ENCODE data around the gene MAPRE2. TPM values are rescaled to one million over a fixed set of nuclear protein-coding genes. Genes with fewer than 3 reads are reported as not detected.
A peak's percentile ranks its signal among the peaks of the same experiment; 100 is the strongest.

Gene MAPRE2
- total RNA-seq, result 10 to 100 TPM; 40.2 to 49.0 TPM

- peaks cover 55% of the 10 kb centered on the region for H3K4me1 Mint-ChIP-seq
Observed at GRCh38 chr18:35040988-35041814, at the start of gene MAPRE2. TSS of gene MAPRE2 (plus strand) at chr18:35041413. CDS start at chr18:35041540, 127 bp downstream.

GRCh38 chr18:34991561-34991960, 49.7 kb upstream of the MAPRE2 start:
- Mint-ChIP-seq H3K4me1 (no peaks in the 10 kb centered on the region), H3K36me3 (no peaks in the 10 kb centered on the region), H3K9me3 (ENCODE audit: low read depth) (no peaks in the 10 kb centered on the region), H3K27me3 (no peaks in the 10 kb centered on the region), H3K4me3 (no peak overlapping the region), H3K27ac (no peak overlapping the region)
- CTCF ChIA-PET, result interaction anchor here (0.9 kb wide), 1 partner anchor 49 kb away, joined by 3 read pairs; the partner anchor contains the start of gene MAPRE2
- DNase-seq (no peak), ATAC-seq (no peak)

More at GRCh38 chr18:35040988-35041814, at the start of gene MAPRE2:
- peak within 1 kb of the TSS; percentile 99 for H3K27ac Mint-ChIP-seq
- H3K36me3 Mint-ChIP-seq, result peaks cover 3% of the 10 kb centered on the region
- DNase-seq (peak; percentile 99), ATAC-seq (peak; percentile 83)
- no peaks in the 10 kb centered on the region for H3K9me3 Mint-ChIP-seq (ENCODE audit: low read depth)
- peak within 1 kb of the TSS; percentile 96 for H3K4me3 Mint-ChIP-seq
- CTCF ChIA-PET, result interaction anchor here (0.7 to 3.7 kb wide), 13 partner anchors 9 to 345 kb away, joined by 3 to 41 read pairs (median 3); no protein-coding TSS in a partner anchor
- H3K27me3 Mint-ChIP-seq, result no peaks in the 10 kb centered on the region

GRCh38 chr18:34993289-34993688, 47.9 kb upstream of the MAPRE2 start:
- no peak overlapping the region for H3K4me3 Mint-ChIP-seq
- H3K27me3 Mint-ChIP-seq, result no peaks in the 10 kb centered on the region
- ATAC-seq (no peak), DNase-seq (no peak)
- H3K36me3 Mint-ChIP-seq, result no peaks in the 10 kb centered on the region
- H3K27ac Mint-ChIP-seq, result no peak overlapping the region
- no peaks in the 10 kb centered on the region for H3K9me3 Mint-ChIP-seq (ENCODE audit: low read depth)
- CTCF ChIA-PET, result interaction anchor here (1.1 kb wide), 1 partner anchor 150 kb away, joined by 5 read pairs; no protein-coding TSS in a partner anchor
- no peaks in the 10 kb centered on the region for H3K4me1 Mint-ChIP-seq

- CTCF ChIA-PET, result no interaction called here
- no peaks in the 10 kb centered on the region for H3K9me3 Mint-ChIP-seq (ENCODE audit: low read depth)
- H3K27ac Mint-ChIP-seq, result no peak overlapping the region
- no peaks in the 10 kb centered on the region for H3K27me3 Mint-ChIP-seq
- ATAC-seq, result no peak
- no peak overlapping the region for H3K4me3 Mint-ChIP-seq
- H3K36me3 Mint-ChIP-seq, result no peaks in the 10 kb centered on the region
- no peaks in the 10 kb centered on the region for H3K4me1 Mint-ChIP-seq
- DNase-seq, result no peak
Observed at GRCh38 chr18:34995746-34996145, 45.5 kb upstream of the MAPRE2 start.

- DNase-seq, result no peak
- H3K27me3 Mint-ChIP-seq, result no peaks in the 10 kb centered on the region
- CTCF ChIA-PET, result interaction anchor here (1.5 kb wide), 1 partner anchor 27 kb away, joined by 3 read pairs; no protein-coding TSS in a partner anchor
- H3K27ac Mint-ChIP-seq, result no peak overlapping the region
- H3K4me1 Mint-ChIP-seq, result no peaks in the 10 kb centered on the region
- ATAC-seq, result no peak
- H3K9me3 Mint-ChIP-seq (ENCODE audit: low read depth), result no peaks in the 10 kb centered on the region
- no peak overlapping the region for H3K4me3 Mint-ChIP-seq
- H3K36me3 Mint-ChIP-seq, result no peaks in the 10 kb centered on the region
Observed at GRCh38 chr18:34998661-34999060, 42.6 kb upstream of the MAPRE2 start.

- DNase-seq, result no peak
- no peak for ATAC-seq
- Mint-ChIP-seq H3K27me3 (no peaks in the 10 kb centered on the region), H3K27ac (no peak overlapping the region), H3K36me3 (no peaks in the 10 kb centered on the region), H3K4me3 (no peak overlapping the region), H3K4me1 (no peaks in the 10 kb centered on the region), H3K9me3 (ENCODE audit: low read depth) (no peaks in the 10 kb centered on the region)
- CTCF ChIA-PET, result interaction anchor here (1.5 kb wide), 1 partner anchor 26 kb away, joined by 3 read pairs; no protein-coding TSS in a partner anchor
Observed at GRCh38 chr18:34999756-35000289, 41.4 kb upstream of the MAPRE2 start.

- H3K4me1 Mint-ChIP-seq, result no peaks in the 10 kb centered on the region
- no peaks in the 10 kb centered on the region for H3K27me3 Mint-ChIP-seq
- no peak overlapping the region for H3K4me3 Mint-ChIP-seq
- no peaks in the 10 kb centered on the region for H3K9me3 Mint-ChIP-seq (ENCODE audit: low read depth)
- DNase-seq, result no peak
- no peaks in the 10 kb centered on the region for H3K36me3 Mint-ChIP-seq
- CTCF ChIA-PET, result no interaction called here
- no peak overlapping the region for H3K27ac Mint-ChIP-seq
- no peak for ATAC-seq
Observed at GRCh38 chr18:35000457-35000856, 40.8 kb upstream of the MAPRE2 start.

- Mint-ChIP-seq H3K9me3 (ENCODE audit: low read depth) (no peaks in the 10 kb centered on the region), H3K27ac (no peak overlapping the region), H3K4me3 (no peak overlapping the region), H3K4me1 (no peaks in the 10 kb centered on the region), H3K36me3 (no peaks in the 10 kb centered on the region), H3K27me3 (no peaks in the 10 kb centered on the region)
- ATAC-seq (no peak), DNase-seq (no peak)
- CTCF ChIA-PET, result no interaction called here
Observed at GRCh38 chr18:35002120-35002519, 39.1 kb upstream of the MAPRE2 start.

- Mint-ChIP-seq H3K4me3 (no peak overlapping the region), H3K36me3 (no peaks in the 10 kb centered on the region), H3K4me1 (no peaks in the 10 kb centered on the region), H3K27ac (no peak overlapping the region), H3K9me3 (ENCODE audit: low read depth) (no peaks in the 10 kb centered on the region), H3K27me3 (no peaks in the 10 kb centered on the region)
- CTCF ChIA-PET, result interaction anchor here (0.7 to 2.6 kb wide), 10 partner anchors 11 to 226 kb away, joined by 3 to 10 read pairs (median 4); partner anchors contain the start of gene MAPRE2
- peak; percentile 65 for ATAC-seq
- no peak for DNase-seq
Observed at GRCh38 chr18:35005963-35006577, 35.1 kb upstream of the MAPRE2 start.

GRCh38 chr18:35010156-35010555, 31.1 kb upstream of the MAPRE2 start:
- no peak overlapping the region for H3K4me3 Mint-ChIP-seq

GRCh38 chr18:35010993-35011392, 30.2 kb upstream of the MAPRE2 start:
- CTCF ChIA-PET, result interaction anchor here (0.8 to 2.2 kb wide), 5 partner anchors 9 to 220 kb away, joined by 3 to 8 read pairs (median 3); no protein-coding TSS in a partner anchor
- DNase-seq (no peak), ATAC-seq (no peak)
- Mint-ChIP-seq H3K4me1 (no peaks in the 10 kb centered on the region), H3K4me3 (no peak overlapping the region), H3K27ac (no peak overlapping the region), H3K27me3 (no peaks in the 10 kb centered on the region), H3K9me3 (ENCODE audit: low read depth) (no peaks in the 10 kb centered on the region), H3K36me3 (no peaks in the 10 kb centered on the region)

More at GRCh38 chr18:35010156-35010555, 31.1 kb upstream of the MAPRE2 start:
- no peaks in the 10 kb centered on the region for H3K27me3 Mint-ChIP-seq
- ATAC-seq (no peak), DNase-seq (no peak)
- H3K27ac Mint-ChIP-seq, result no peak overlapping the region
- no peaks in the 10 kb centered on the region for H3K9me3 Mint-ChIP-seq (ENCODE audit: low read depth)
- CTCF ChIA-PET, result interaction anchor here (0.8 to 2.2 kb wide), 5 partner anchors 10 to 221 kb away, joined by 3 to 8 read pairs (median 3); no protein-coding TSS in a partner anchor
- H3K4me1 Mint-ChIP-seq, result no peaks in the 10 kb centered on the region
- H3K36me3 Mint-ChIP-seq, result no peaks in the 10 kb centered on the region

- no peak overlapping the region for H3K4me3 Mint-ChIP-seq
- peaks cover 7% of the 10 kb centered on the region for H3K27me3 Mint-ChIP-seq
- DNase-seq, result no peak
- no peaks in the 10 kb centered on the region for H3K4me1 Mint-ChIP-seq
- H3K27ac Mint-ChIP-seq, result no peak overlapping the region
- no peaks in the 10 kb centered on the region for H3K9me3 Mint-ChIP-seq (ENCODE audit: low read depth)
- no peak for ATAC-seq
- CTCF ChIA-PET, result interaction anchor here (0.9 to 1.6 kb wide), 2 partner anchors 9 to 10 kb away, joined by 3 to 7 read pairs; no protein-coding TSS in a partner anchor
- no peaks in the 10 kb centered on the region for H3K36me3 Mint-ChIP-seq
Observed at GRCh38 chr18:35019933-35020332, 21.3 kb upstream of the MAPRE2 start.

GRCh38 chr18:35022426-35023001, 18.7 kb upstream of the MAPRE2 start:
- Mint-ChIP-seq H3K4me3 (no peak overlapping the region), H3K9me3 (ENCODE audit: low read depth) (no peaks in the 10 kb centered on the region), H3K4me1 (peaks cover 6% of the 10 kb centered on the region), H3K27ac (no peak overlapping the region), H3K36me3 (no peaks in the 10 kb centered on the region), H3K27me3 (peaks cover 7% of the 10 kb centered on the region)
- ATAC-seq, result no peak
- CTCF ChIA-PET, result no interaction called here
- DNase-seq, result no peak

All from activated CD8-positive, alpha-beta memory T cell treated with anti-CD3 and anti-CD28 coated beads, Interleukin-2, amount 10 ng/mL, durations not matched to agents 7 days and 5 days (primary cell).